Fibroblast of skin of back (primary cell): ENCODE data around the gene NDC1.
"Not testable (repeated sequence)": the region's sequence is repeated elsewhere in the genome, so short reads cannot be mapped to it uniquely, and the experiment has no call there.

ENCODE experiments used
- DNase-seq: peaks from one replicate; pipeline ENCODE4 v3.0.0-alpha.2; 2013

Gene NDC1

DNA sequence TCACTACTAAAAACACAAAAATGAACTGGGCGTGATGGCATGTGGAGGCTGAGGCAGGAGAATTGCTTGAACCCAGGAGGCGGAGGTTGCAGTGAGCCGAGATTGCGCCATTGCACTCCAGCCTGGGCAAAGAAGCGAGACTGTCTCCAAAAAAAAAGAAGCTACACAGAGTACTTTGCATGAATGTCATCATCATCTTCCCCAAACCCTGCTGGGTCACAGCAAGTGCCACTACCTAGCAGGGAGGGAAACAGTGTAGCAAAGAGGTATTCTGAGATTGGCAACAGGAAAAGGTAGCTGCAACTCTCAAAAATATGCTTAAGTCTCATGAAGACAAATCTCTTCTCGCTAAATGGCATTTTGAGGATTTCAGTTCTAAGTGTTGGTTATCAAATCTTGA is 12.8 kb downstream of the NDC1 start:
- DNase-seq = no peak

DNA sequence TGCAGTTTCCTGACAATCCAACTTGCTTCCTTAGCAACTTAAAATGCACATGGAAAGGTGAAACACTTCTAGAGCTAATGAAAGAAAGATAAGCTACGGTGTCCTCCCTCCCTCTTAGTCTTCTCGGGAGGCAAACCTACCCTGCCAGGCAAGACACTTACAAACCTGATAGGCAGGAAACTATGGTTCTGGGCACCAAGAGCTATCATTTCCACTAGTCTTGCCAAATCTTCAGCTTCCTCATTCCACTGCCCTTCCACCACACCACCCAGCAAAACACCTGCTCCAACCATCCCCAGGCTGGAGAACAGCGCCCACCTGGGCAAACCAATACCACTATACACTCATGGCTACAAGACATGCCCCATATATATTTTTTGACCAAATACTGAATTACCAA is 15.2 kb downstream of the NDC1 start:
- no peak for DNase-seq

DNA sequence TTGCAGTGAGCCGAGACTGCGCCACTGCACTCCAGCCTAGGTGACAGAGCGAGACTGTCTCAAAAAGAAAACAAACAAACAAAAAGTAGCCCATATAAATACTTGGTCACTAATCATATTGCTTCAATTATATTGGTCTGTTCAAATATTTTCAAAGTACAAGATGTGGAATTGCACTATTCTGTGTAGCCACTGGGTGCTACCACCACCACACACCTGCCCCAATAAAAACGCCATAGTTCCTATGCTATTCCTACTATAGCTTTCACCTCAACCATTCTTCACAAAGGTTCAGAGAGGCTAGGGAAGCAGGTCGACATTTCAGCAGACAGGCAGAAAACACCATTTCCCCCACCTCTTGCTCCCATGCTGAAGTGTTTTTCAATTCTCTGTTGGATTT is 16.7 kb downstream of the NDC1 start:
- no peak for DNase-seq

DNA sequence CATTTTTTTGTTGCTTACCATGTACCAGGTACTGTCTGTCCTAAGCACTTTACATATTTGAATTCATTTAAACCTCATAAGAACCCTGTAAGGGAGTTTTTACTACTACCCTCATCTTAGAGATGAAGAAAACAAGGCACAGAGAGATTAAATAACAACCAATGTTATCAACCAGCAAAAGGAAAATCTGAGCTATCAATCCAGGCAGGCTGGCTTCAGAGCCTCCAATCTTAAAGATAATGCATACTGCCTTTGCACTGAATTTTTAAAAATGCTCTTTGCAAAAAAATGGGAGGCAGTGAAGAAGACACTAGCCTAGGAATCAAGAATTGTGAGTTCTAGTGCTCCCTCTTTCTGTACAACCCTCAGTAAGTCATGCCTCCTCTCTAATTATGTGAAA is 18.7 kb downstream of the NDC1 start:
- DNase-seq = no peak

DNA sequence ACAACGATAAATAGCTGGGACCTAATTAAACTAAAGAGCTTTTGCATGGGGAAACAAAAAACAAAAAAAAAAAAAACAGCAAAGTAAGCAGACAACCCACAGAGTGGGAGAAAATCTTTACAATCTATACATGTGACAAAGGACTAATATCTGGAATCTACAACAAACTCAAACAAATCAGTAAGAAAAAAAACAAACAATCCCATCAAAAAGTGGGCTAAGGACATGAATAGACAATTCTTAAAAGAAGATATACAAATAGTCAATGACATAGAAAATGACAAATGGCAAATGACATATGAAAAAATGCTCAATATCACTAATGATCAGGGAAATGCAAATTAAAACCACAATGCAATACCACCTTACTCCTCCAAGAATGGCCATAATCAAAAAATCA is 21.5 kb downstream of the NDC1 start:
- not testable (repeated sequence) for DNase-seq

DNA sequence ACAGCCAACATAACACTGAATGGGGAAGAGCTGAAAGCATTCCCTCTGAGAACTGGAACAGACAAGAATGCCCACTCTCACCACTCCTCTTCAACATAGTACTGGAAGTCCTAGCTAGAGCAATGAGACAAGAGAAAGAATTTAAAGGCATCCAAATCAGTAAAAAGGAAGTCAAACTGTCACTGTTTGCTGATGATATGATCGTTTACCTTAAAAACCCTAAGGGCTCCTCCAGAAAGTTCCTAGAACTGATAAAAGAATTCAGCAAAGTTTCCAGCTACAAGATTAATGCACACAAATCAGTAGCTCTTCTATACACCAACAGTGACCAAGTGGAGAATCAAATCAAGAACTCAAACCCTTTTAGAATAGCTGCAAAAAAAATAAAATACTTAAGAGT is 22.6 kb downstream of the NDC1 start:
- not testable (repeated sequence) for DNase-seq

DNA sequence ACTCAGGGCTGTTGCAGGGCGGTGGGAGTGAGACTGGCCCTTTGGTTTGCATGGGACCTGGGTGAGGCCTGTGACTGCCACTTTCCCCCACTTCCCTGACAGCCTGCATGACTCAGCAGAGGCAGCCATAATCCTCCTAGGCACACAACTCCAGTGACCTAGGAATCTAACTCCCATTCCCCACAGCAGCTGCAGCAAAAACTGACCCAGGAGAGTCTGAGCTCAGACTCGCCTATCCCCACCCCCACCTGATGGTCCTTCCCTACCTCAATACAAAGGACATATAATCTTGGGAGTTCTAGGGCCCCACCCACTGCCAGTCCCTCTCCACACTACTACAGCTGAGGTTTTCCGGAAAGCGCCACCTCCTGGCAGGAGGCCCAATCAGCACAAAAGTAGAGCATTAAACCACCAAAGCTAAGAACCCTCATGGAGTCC is 26.7 kb downstream of the NDC1 start:
- DNase-seq = peak; percentile 18

DNA sequence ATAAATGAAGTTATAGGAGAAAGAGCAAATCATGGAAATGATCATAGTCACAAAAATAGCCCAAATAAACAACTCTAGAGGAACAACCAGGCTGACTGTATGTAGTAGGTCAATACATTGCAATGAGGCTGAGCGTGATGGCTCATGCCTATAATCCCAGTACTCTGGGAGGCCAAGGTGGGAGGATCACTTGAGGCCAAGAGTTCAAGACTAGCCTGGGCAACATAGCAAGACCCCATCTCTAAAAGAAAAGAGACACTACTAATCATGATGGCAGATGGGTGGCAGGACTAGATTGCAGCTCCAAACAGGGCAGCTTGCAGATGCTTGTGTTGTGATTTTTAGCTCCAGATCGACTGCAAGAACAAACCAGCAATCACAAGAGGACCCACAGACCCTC is 27.6 kb downstream of the NDC1 start:
- no peak for DNase-seq

DNA sequence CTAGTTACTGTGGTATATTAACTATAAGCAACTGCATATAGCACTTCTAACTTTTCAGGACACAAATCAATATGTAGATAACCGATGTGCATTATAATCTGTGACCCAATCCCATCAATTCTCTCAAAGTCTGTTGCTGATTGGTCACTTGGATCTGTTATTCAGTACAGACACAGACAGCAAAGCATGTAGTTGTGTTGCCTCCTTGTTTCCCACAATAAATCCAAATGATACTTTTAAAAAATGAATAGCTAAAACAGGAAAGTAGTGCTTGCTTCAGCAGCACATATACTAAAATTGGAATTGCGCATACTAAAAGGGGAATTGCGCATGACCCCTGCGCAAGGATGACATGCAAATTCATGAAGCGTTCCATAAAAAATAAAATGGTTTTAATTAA is 28.1 kb downstream of the NDC1 start:
- no peak for DNase-seq

DNA sequence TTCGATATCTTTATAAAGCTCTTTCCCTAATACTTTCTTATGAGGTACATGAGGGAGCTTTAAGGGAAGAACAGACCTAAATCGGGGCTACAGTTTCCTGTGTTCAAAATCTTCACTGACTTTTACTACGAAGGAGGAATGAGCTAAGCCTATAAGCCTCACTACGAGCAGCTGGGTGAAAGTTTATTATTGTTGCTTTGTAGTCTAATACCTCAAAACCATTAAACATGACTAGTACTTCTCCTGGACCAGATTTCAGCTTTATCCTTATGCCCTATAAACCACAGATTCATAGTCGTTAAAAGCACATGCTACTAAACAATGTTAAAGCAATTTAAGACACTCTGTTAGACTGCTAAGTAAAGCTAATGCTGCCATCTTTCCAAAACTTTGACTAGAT is 30.2 kb downstream of the NDC1 start:
- DNase-seq = no peak

DNA sequence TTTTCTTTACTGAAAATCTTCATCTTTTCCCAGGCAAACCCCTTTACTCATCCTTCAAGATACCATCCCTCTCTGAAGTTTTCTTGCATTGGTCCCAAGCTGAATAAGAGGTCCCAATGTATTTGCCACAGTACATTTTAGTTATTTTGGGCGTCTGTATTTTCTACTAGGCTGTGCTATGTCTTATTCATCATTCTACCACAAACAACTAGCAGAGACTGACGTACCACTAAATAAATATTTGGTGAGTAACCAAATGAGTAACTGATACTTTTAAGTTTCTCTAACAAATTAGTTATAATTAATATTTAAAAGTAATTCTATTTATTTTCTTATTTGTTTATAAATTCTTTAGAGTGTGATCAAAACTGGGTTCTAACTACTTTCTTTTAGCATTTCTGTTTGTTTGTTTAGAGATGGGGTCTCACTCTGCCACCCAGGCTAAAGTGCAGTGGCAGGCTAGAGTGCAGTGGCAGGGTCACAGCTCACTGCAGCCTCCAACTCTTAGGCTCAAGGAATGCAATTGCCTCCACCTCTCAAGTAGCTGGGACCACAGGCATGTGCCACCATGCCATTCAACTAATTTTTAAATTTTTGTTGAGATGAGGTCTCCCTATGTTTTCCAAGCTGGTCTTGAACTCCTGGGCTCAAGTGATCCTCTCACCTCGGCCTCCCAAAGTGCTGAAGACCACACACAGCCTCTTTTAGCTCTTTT is 33.1 kb downstream of the NDC1 start:
- DNase-seq = no peak

DNA sequence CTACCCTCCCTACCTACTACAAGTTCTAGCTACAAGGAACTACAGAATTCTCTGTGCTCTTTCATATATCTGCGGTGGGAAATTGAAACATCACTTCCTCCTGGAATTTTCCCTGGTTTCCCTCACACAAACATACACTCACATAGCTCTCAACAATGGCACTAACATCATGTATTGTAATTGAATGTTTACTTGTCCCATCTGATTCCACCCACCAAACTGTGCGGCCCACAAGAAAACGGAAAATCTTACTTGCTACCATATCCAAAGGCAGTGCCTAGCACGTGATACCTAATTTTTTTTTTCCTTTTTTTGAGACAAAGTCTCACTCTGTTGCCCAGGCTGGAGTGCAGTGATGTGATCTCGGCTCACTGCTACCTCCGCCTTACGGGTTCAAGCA is 33.9 kb downstream of the NDC1 start:
- DNase-seq = no peak

DNA sequence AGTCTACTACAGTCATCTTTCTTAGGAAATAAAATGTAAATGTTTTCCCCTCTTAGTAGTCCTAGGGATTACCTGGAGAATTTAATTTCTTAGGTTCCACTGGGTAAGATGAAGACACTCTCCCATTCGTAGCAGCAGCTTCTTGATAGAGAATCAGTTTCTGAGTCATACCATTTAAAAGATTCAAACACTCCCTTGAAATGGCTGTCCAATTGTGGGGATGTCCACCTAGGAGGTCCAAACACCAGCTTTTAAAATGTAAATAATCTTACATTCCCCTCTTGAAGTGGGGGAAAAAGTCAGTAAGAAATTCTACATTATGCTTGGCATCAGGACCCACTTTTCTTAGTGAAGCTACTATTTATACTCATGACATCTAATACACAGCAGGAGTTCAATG is 37.5 kb downstream of the NDC1 start:
- no peak for DNase-seq

DNA sequence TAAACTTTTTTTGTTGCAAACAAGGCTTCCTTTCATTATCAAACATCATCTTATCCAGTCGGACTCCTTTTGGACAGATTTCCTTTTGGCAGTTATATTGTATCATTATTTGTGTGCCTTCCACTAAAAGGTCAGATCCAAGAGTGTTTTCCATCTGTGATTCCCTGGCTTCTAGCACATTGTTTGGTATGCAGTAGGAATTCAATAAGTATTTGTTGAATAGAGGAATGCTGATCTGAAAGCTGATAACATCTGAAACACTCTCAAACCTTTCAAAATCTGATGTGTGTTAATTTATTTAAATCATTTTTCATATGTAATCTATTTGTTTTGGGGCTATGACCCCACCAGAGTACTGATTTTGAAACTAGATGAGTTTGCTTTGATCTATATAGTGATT is 39.0 kb downstream of the NDC1 start:
- no peak for DNase-seq

DNA sequence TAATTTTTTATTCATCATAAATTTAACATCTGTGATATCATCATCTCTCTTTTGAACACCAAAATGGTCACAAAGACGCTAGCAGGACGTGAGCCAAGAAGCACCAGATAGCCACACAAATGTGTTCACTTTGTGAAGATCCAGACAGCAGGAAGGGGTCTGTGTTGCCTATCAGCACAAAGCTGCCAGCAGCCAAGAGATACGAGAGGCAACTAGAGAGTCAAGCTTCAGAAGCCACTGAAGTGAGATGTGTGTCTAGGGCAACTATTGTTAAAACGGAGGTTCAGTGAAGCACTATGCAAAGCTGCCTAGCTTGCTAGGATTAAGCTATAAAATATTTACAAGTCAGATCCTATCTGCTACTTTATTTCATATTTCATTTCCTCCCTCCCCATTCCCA is 45.3 kb downstream of the NDC1 start:
- DNase-seq = no peak

DNA sequence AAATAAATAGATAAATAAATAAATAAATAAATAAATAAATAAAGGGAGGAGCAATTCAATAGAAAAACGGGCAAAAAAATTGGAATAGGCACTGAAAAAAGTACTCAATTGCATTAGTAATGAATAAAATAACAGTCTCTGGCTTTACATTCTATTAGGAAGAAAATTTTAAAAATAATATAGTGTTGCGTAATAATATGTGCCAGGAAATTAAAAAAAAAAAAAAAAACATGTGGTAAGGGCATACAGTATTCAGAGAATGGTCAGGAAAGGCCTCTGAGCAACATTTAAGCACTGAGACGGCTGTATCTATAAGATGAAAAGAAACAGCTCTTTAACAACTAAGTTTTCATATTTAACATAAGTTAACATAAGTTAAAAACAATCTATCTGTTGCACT is 50.4 kb downstream of the NDC1 start:
- no peak for DNase-seq

DNA sequence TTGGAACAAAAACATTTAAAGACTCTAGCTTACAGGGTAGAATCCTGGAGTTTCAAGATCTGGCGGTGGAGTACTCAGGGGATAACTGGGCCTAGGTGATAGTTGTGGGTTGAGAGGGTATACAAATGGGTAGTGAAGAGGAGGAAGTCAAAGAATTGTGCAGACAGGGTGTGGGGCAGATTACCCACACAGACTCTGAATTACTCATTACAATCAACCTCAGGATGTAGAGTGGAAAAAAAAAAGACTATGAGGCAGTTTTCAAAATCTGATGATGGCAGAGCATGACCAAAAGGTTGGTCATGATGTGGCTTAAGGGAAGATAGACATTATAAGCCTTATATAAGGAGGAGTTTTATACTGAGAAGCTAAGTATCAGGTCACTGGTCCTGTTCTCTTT is 55.0 kb downstream of the NDC1 start:
- DNase-seq = peak; percentile 57

DNA sequence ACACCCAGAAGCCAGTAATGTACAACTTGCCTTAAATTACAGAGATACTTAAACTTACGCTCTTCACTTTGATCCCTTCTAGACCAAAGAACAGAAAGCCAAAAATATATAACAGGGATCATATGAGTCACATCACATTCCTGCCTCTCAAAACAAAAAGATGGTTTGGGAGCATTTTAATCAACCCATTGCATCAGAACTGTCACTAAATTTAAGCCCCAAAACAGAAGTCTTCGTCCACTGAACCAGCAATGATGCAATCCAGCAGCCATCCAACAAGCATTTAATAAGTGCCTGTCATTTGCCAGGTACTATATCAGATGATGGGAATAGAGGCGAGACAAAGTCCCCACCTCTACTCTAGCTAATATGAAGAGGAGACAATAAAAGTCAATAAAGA is 56.4 kb downstream of the NDC1 start:
- peak; percentile 82 for DNase-seq

DNA sequence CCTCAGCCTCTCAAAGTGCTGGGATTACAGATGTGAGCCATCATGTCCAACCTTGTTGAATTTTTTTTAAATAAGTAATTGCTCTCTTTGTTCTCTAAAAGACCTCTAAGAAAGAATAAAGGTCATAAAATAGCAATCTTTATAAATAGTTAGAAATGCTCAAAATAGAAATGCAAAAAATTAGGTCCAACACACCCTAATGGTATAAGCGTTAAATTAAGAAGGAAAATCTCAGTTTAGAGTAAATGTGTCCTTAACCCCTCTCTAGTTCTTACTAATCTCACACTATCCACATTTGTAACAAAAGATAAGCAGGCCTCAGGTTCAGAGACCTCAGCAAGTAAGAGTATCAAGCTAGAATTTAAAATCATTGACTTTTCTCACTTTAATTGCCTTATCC is 60.8 kb downstream of the NDC1 start:
- DNase-seq = no peak

DNA sequence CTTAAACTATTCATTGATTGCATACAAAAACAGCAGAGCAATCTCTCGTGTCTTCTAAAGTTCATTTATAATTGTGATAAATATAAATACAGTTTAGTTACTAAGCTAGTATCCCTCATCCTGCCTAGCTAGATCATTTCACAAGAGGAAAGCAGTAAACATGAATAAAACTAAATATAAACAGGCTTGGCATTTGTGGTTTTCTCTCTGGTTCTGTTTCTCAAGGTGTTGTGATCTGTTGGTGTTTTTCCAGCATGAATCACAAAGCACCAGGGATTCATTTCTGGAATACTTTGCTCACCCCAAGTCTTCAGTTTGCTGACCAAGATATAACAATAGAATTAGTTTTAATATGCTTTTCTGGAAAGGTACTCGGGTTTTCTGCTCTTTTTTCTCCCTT is 66.4 kb downstream of the NDC1 start:
- DNase-seq = peak; percentile 41

DNA sequence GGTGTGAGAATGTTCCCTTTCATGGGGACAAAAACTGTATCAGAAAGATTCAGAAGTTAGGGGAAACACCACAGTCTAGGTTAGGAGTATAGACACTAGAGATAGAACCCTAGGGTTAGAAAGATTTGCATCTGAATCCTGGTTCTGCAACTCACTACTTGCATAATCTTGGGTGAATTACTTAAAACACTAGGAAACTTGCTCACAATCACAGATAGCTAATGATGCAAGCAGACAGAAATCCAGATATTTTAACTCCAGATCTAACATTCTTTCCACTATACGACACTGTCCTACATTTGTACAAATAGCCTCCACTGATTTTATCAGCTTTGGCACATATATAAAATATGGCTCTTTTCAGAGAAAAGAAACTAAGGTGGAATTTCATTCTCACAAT is 68.3 kb downstream of the NDC1 start:
- peak; percentile 46 for DNase-seq

DNA sequence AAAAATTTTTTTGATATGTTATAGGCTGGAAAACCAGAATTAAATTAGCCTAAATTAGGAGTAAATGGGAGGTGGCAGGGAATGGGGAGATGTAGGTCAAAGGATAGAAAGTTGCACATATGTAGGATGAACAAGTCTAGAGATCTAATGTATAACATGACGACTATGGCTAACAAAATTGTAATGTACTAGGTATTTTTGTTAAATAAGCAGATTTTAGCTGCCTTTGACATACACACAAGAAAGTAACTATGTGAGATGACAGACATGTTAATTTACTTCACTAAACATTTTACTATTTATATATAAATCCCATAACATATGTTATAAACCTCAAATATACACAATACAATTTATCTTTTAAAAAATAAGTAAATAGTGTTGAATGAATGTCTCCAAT is 68.9 kb downstream of the NDC1 start:
- no peak for DNase-seq

DNA sequence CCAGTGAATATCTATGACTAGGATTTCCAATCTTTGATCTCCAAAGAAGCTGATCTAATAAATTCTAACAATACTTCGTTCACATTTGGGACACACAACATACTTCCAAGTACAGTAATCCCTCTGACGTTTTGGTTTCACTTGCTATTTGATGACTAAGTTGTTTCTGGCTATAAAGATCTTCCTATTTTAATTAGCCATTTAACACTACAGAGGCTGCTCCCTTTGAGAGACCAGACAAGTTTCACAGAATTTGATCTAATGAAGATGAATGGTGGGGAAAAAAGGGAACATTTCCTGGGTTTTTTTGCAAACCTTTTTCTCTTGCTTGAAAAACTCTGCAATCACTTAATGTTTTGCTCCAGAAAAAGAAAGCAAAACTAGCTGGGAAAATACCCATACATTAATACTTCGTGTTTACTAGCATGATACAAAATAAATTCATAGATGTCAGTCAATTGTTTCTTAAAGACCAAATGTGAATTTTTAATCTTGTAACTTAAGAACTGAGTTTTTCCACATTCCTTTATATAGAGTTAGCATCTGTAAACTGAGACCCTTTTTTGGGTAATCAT is 71.2 kb downstream of the NDC1 start:
- DNase-seq = peak; percentile 65

DNA sequence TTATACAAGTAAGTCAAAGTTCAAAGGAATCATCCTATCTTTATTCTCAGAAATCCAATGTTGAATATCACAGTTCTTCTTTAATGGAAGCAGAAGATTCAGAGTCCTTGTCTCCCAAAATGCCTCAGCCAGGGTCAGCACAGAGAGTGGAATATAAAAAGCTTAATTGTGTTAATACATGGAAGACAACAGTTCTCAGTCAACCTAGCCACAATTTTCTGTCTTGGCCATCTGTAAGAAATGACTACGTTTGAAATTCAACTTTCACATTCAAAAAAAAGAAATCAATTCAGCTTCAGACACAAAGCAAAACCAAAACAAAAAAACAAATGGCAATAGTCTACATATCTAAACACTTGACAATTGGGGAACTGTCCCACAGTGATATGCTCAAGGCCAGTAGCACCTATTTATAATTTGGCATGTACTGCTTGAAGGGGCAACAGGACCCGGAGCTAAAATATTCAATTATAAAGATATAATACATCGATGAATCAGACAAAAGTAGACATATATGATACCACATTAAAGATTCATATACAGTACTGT is 71.8 kb downstream of the NDC1 start:
- DNase-seq = no peak

DNA sequence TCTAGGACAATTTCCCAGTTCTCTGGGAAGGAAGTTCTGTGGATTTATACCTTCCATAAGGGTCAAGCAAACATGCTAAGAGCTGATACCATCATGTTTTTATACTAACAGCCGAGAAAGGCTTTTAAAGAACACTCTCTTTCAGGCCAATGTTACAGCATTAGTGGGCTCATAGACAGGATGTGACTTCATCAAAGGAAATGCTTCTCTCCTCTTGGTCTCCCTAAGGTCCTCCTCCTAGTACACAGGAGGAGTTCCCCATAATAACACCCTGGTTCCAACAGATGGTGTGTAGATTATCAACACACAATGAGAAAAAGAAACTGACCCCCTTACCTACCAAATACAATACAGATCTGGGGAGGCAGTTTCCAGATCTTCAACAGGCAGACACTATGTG is 72.4 kb downstream of the NDC1 start:
- peak; percentile 71 for DNase-seq
